GM21447 (cell line): Measurements from ENCODE around the gene ARTN.

Experiments used
- ATAC-seq: cut with Tn5 transposase; IDR thresholded peaks from one replicate; pipeline ENCODE4 v1.9.1; 2021; ENCODE audit not compliant: unreplicated experiment

ARTN gene

GRCh38 chr1:43933386-43934100 is at the start of gene ARTN:
Gene ARTN (plus strand): TSS chr1:43933801. CDS start chr1:43935657, 1,856 bp downstream.
- no peak for ATAC-seq

- no peak for ATAC-seq
Observed at GRCh38 chr1:43885279-43885801, 48.3 kb upstream of the ARTN start.

- no peak for ATAC-seq
Observed at GRCh38 chr1:43887748-43888147, 45.9 kb upstream of the ARTN start.

- no peak for ATAC-seq
Observed at GRCh38 chr1:43890815-43891214, 42.8 kb upstream of the ARTN start.

GRCh38 chr1:43893006-43893405 is 40.6 kb upstream of the ARTN start:
- no peak for ATAC-seq

- no peak for ATAC-seq
Observed at GRCh38 chr1:43898981-43899380, 34.6 kb upstream of the ARTN start.

- no peak for ATAC-seq
Observed at GRCh38 chr1:43900386-43900785, 33.2 kb upstream of the ARTN start.

GRCh38 chr1:43901196-43901961 is 32.2 kb upstream of the ARTN start:
- ATAC-seq: no peak

- no peak for ATAC-seq
Observed at GRCh38 chr1:43902058-43902831, 31.4 kb upstream of the ARTN start.

GRCh38 chr1:43904660-43905551 is 28.7 kb upstream of the ARTN start:
- no peak for ATAC-seq

- ATAC-seq: no peak
Observed at GRCh38 chr1:43908226-43908625, 25.4 kb upstream of the ARTN start.

GRCh38 chr1:43908858-43909257 is 24.7 kb upstream of the ARTN start:
- no peak for ATAC-seq

- ATAC-seq: no peak
Observed at GRCh38 chr1:43910343-43910742, 23.3 kb upstream of the ARTN start.

- no peak for ATAC-seq
Observed at GRCh38 chr1:43912607-43913006, 21.0 kb upstream of the ARTN start.

- no peak for ATAC-seq
Observed at GRCh38 chr1:43913051-43913501, 20.5 kb upstream of the ARTN start.

- no peak for ATAC-seq
Observed at GRCh38 chr1:43913666-43914360, 19.8 kb upstream of the ARTN start.

GRCh38 chr1:43914576-43915525 is 18.8 kb upstream of the ARTN start:
- no peak for ATAC-seq

- ATAC-seq: no peak
Observed at GRCh38 chr1:43919906-43920305, 13.7 kb upstream of the ARTN start.

GRCh38 chr1:43921022-43921421 is 12.6 kb upstream of the ARTN start:
- no peak for ATAC-seq
